GM12878 (cell line): Measurements from ENCODE around the gene PITPNM3. TPM values are rescaled to one million over a fixed set of nuclear protein-coding genes. Genes with fewer than 3 reads are reported as not detected.

ENCODE experiments used
- ATAC-seq: fragments of 200-7000 bp; cut with Tn5 transposase; 3 replicates; pipeline ENCODE4 v1.9.1; 2020; ENCODE audit warnings: mild to moderate bottlenecking, moderate library complexity
- BruUV-seq: library from RNA; stranded (reverse); fragments of 400-500 nt; replicated peaks from 2 replicates; lab custom pipeline; 2021; lab: Mats Ljungman, UMichigan
- CTCF ChIA-PET: fragments of 300-600 bp; sonication (Branson Sonifier 250); formaldehyde crosslinking; extraction: SDS; loops from one replicate; lab custom pipeline; 2021; ENCODE audit warnings: inconsistent platforms; lab: Yijun Ruan, JAX
- POLR2A ChIA-PET: fragments of 350-600 bp; formaldehyde crosslinking; extraction: SDS; loops from one replicate; lab custom pipeline; 2021; ENCODE audit warnings: inconsistent platforms; lab: Charles Lee
- RAD21 ChIA-PET: fragments of 300-600 bp; sonication (Branson Sonifier 250); formaldehyde crosslinking; loops from one replicate; lab custom pipeline; 2023; ENCODE audit warnings: antibody characterized with exemption; ENCODE audit not compliant: unreplicated experiment; lab: Charles Lee
- SMC1A ChIA-PET: fragments of 300-600 bp; sonication (Branson Sonifier 250); formaldehyde crosslinking; loops from one replicate; lab custom pipeline; 2023; ENCODE audit not compliant: unreplicated experiment, uncharacterized antibody; lab: Charles Lee
- DNase-seq: peaks from one replicate; pipeline ENCODE4 v3.0.0-alpha.2; 2011; ENCODE audit warnings: low read depth, low spot score
- FAIRE-seq: peaks from 3 replicates; lab custom pipeline; 2011; peaks lifted over from hg19 to GRCh38; lab: Jason Lieb, UNC
- H2AFZ ChIP-seq: 2 replicates; pipeline ENCODE4 v1.6.0; 2011; ENCODE audit warnings: low read depth, low read length, control low read depth; ENCODE audit not compliant: control insufficient read depth
- H3K27ac ChIP-seq: 2 replicates; pipeline ENCODE4 v1.5.1; 2011; ENCODE audit warnings: control low read depth; ENCODE audit not compliant: control insufficient read depth, insufficient read depth
- H3K27me3 ChIP-seq, 2 experiments: replicated peaks in 1 of 2; 2 replicates each; pipeline versions ENCODE4 v1.6.0 to v1.6.1; 2011; ENCODE audit warnings: low read length in 1 of 2; ENCODE audit not compliant: control insufficient read depth in 2 of 2, insufficient read depth in 2 of 2
- H3K36me3 ChIP-seq, 2 experiments: 2 replicates each; pipeline ENCODE4 v1.5.1; 2011; ENCODE audit warnings: low read length in 1 of 2; ENCODE audit not compliant: control insufficient read depth in 2 of 2, insufficient read depth in 2 of 2
- H3K4me1 ChIP-seq: 2 replicates; pipeline ENCODE4 v1.6.1; 2011; ENCODE audit warnings: mild to moderate bottlenecking, low read length, moderate library complexity, mixed read lengths; ENCODE audit not compliant: control insufficient read depth, insufficient read depth
- H3K4me2 ChIP-seq: 2 replicates; pipeline ENCODE4 v1.6.0; 2011; ENCODE audit warnings: control low read depth; ENCODE audit not compliant: control insufficient read depth, insufficient read depth
- H3K4me3 ChIP-seq: fragments of 200-600 bp; sonication (generic); 2 replicates; pipeline ENCODE4 v1.5.1; 2016
- H3K79me2 ChIP-seq: 2 replicates; pipeline ENCODE4 v1.6.0; 2011; ENCODE audit warnings: low read length; ENCODE audit not compliant: control insufficient read depth, insufficient read depth
- H3K9ac ChIP-seq: 2 replicates; pipeline ENCODE4 v1.8.0; 2011; ENCODE audit warnings: low read length, control low read depth, mixed read lengths; ENCODE audit not compliant: control insufficient read depth, insufficient read depth
- H3K9me3 ChIP-seq: replicated peaks from 3 replicates; pipeline ENCODE4 v1.5.1; 2011; ENCODE audit warnings: mild to moderate bottlenecking, low read length; ENCODE audit not compliant: control insufficient read depth, insufficient read depth
- H4K20me1 ChIP-seq: 2 replicates; pipeline ENCODE4 v1.6.0; 2011; ENCODE audit not compliant: control insufficient read depth, insufficient read depth
- ASH2L ChIP-seq: fragments of 300-600, 200-600 bp; sonication (generic); IDR thresholded peaks from 2 replicates; pipeline ENCODE4 v1.6.1; 2017; ENCODE audit warnings: low read depth, mild to moderate bottlenecking, borderline replicate concordance
- ATF3 ChIP-seq: IDR thresholded peaks from 2 replicates; pipeline ENCODE4 v1.6.1; 2011; ENCODE audit warnings: low read depth, mild to moderate bottlenecking, low read length, moderate library complexity, borderline replicate concordance; ENCODE audit errors: extremely low read depth
- CBX3 ChIP-seq: fragments of 200-600 bp; sonication (generic); IDR thresholded peaks from 2 replicates; pipeline ENCODE4 v1.6.1; 2016; ENCODE audit warnings: low read depth, borderline replicate concordance
- CREM ChIP-seq: IDR thresholded peaks from 2 replicates; pipeline ENCODE4 v1.6.1; 2014; ENCODE audit warnings: antibody characterized with exemption, low read depth
- ETV6 ChIP-seq, 2 experiments: fragments of 450-650 bp in 1 of 2; IDR thresholded peaks in 1 of 2; conservative IDR thresholded peaks in 1 of 2; 2 replicates each; pipeline ENCODE4 v1.6.1; 2014; ENCODE audit warnings: antibody characterized with exemption in 1 of 2, borderline replicate concordance in 1 of 2, low read depth in 1 of 2, mild to moderate bottlenecking in 1 of 2, moderate library complexity in 1 of 2
- EZH2 ChIP-seq: IDR thresholded peaks from 2 replicates; pipeline ENCODE4 v1.6.1; 2012; ENCODE audit warnings: low read depth, mild to moderate bottlenecking, control low read depth, inconsistent platforms, low read length, borderline replicate concordance; ENCODE audit not compliant: control insufficient read depth
- JUND ChIP-seq: IDR thresholded peaks from 2 replicates; pipeline ENCODE4 v1.6.1; 2012; ENCODE audit warnings: low read depth, mild to moderate bottlenecking, low read length, improper control_type of control experiment, moderate library complexity
- POLR2AphosphoS2 ChIP-seq: IDR thresholded peaks from 2 replicates; pipeline ENCODE4 v1.6.1; 2011; ENCODE audit warnings: low read depth, mild to moderate bottlenecking, low read length, improper control_type of control experiment, moderate library complexity
- POU2F2 ChIP-seq: IDR thresholded peaks from 3 replicates; pipeline ENCODE4 v1.6.1; 2011; ENCODE audit warnings: low read depth, mild to moderate bottlenecking, low read length, borderline replicate concordance
- RCOR1 ChIP-seq: conservative IDR thresholded peaks from 2 replicates; pipeline ENCODE4 v1.6.1; 2012; ENCODE audit warnings: low read depth, low read length, improper control_type of control experiment
- SIN3A ChIP-seq: IDR thresholded peaks from 2 replicates; pipeline ENCODE4 v1.6.1; 2012; ENCODE audit warnings: low read depth, low read length, improper control_type of control experiment
- SMC3 ChIP-seq: IDR thresholded peaks from 2 replicates; pipeline ENCODE4 v1.6.1; 2011; ENCODE audit warnings: low read length, improper control_type of control experiment, borderline replicate concordance
- ZBTB33 ChIP-seq: fragments of 450-650 bp; IDR thresholded peaks from 2 replicates; pipeline ENCODE4 v1.6.1; 2017; ENCODE audit warnings: mild to moderate bottlenecking
- WGBS: methylation state at CpG from one replicate; pipeline ENCODE4 v1.1.6; 2016; ENCODE audit warnings: low lambda C conversion rate; ENCODE audit not compliant: insufficient replicate concordance, insufficient coverage; ENCODE audit errors: missing lambda C conversion rate; 5-methylcytosine and 5-hydroxymethylcytosine counted together
- in situ Hi-C: fragments of 300-500 bp; cut with MboI; formaldehyde crosslinking; loops from 9 replicates; pipeline ENCODE4 v1.14.3; 2018; ENCODE audit warnings: mixed read lengths
- intact Hi-C: fragments of 100-400 bp; cut with micrococcal nuclease; formaldehyde crosslinking; loops from one replicate; pipeline ENCODE4 v1.14.2; 2022; ENCODE audit not compliant: unreplicated experiment
- polyA plus RNA-seq, 11 experiments: library from polyadenylated mRNA; depleted of rRNA in 4 of 11; unstranded in 6 of 11; stranded (reverse) in 5 of 11; fragments of >200 nt; fragmentation: Nextera tagmentation in 4 of 11; fragmentation: Illumina TruSeq in 1 of 11; extraction: Ambion mirVana in 4 of 11; extraction: Trizol in 1 of 11; gene quantifications; 1 replicate in 1 of 11; 2 replicates in 10 of 11; pipeline versions ENCODE4 v1.2.1 to v1.2.3, GENCODE V29; 2011 to 2016; ENCODE audit warnings: inconsistent platforms in 2 of 11, missing spikeins in 2 of 11, low read depth in 1 of 11
- total RNA-seq, 4 experiments: library from RNA; depleted of rRNA in 3 of 4; stranded (reverse); fragments of >200 nt in 3 of 4; fragmentation: Illumina TruSeq in 1 of 4; extraction: Trizol in 1 of 4; gene quantifications; 2 replicates each; pipeline versions ENCODE4 v1.2.1 to v1.2.3, GENCODE V29; 2013 to 2021
- TF ChIP-seq, protein P1 (sequence below): IDR thresholded peaks from 2 replicates; pipeline ENCODE4 v1.6.1; 2012; ENCODE audit warnings: mild to moderate bottlenecking, low read depth, low read length

PITPNM3 gene
- total and polyA plus RNA-seq, 10 of the 15 experiments (the other 5 are each of a cell fraction or from before 2014, with no cell fraction given), result 0.02 to 0.49 (median 0.19) TPM; not detected in 1

- TF ChIP-seq ZBTB33 (no peak), ASH2L (no peak), ATF3 (no peak), JUND (no peak), CBX3 (no peak), EZH2 (no peak)
Measured at GRCh38 chr17:6591599-6592158, 35.3 kb upstream of the PITPNM3 start (continued).

DNA sequence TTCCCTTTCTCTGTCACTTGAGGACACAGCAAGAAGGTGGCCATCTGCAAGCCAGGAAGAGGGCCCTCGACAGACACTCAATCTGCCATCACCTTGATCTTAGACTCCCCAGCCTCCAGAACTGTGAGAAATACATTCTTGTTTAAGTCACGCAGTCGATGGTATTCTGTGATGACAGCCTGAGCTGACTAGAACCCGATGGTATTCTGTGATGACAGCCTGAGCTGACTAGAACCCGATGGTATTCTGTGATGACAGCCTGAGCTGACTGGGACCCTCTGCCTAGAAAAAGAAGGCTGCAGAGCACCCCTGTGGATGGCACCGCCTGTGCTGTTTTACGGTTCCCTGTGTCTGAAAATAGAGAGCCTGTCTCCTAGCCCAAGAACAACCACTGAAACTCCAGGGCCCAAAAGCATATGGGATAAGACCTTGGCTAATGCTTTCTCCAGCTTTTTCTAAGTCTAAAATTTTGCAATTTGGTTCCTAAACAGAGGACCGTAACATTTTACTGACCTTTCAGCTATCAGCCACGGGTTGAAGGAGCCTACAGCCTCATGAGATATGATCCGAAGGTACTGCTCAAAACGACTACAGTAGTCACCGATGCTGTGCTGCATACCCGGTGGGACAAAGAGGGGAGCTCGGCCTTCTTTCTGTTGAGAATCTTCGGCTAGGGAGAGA lies 33.1 kb upstream of the PITPNM3 start:
- Histone ChIP-seq H3K4me1 (no peaks in the 10 kb centered on the region), H3K4me3 (no peak overlapping the region), H3K4me2 (no peak overlapping the region), H3K36me3 (peaks cover 2 to 28% of the 10 kb centered on the region in 2 experiments; a peak in 3 of 4 replicates), H3K79me2 (no peaks in the 10 kb centered on the region), H3K9me3 (no peaks in the 10 kb centered on the region; the same call in 2 of the 3 replicates), H3K9ac (no peak overlapping the region), H4K20me1 (no peaks in the 10 kb centered on the region), H3K27ac (no peak overlapping the region), H2AFZ (no peak overlapping the region), H3K27me3 (no peaks in the 10 kb centered on the region)
- DNase-seq, result no peak
- in situ Hi-C loops, result no loop called here
- ChIA-PET CTCF (no interaction called here), POLR2A (no interaction called here), RAD21 (no interaction called here), SMC1A (no interaction called here)
- WGBS, result 97% methylated on average over 15 of the region's 15 CpGs
- no peak for FAIRE-seq
- BruUV-seq, result no TSS peak
- no peak for ATAC-seq
- intact Hi-C loops, result no loop called here
- TF ChIP-seq RCOR1, result no peak
- TF ChIP-seq, protein P1, sequence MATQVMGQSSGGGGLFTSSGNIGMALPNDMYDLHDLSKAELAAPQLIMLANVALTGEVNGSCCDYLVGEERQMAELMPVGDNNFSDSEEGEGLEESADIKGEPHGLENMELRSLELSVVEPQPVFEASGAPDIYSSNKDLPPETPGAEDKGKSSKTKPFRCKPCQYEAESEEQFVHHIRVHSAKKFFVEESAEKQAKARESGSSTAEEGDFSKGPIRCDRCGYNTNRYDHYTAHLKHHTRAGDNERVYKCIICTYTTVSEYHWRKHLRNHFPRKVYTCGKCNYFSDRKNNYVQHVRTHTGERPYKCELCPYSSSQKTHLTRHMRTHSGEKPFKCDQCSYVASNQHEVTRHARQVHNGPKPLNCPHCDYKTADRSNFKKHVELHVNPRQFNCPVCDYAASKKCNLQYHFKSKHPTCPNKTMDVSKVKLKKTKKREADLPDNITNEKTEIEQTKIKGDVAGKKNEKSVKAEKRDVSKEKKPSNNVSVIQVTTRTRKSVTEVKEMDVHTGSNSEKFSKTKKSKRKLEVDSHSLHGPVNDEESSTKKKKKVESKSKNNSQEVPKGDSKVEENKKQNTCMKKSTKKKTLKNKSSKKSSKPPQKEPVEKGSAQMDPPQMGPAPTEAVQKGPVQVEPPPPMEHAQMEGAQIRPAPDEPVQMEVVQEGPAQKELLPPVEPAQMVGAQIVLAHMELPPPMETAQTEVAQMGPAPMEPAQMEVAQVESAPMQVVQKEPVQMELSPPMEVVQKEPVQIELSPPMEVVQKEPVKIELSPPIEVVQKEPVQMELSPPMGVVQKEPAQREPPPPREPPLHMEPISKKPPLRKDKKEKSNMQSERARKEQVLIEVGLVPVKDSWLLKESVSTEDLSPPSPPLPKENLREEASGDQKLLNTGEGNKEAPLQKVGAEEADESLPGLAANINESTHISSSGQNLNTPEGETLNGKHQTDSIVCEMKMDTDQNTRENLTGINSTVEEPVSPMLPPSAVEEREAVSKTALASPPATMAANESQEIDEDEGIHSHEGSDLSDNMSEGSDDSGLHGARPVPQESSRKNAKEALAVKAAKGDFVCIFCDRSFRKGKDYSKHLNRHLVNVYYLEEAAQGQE, result no peak
- no peak for TF ChIP-seq ETV6 (conservative IDR thresholded peaks at IDR 0.05 in 1 of 2, IDR thresholded peaks at IDR 0.05 in 1 of 2; ENCODE audit: borderline replicate concordance in 1 of 2, low read depth in 1 of 2)
- TF ChIP-seq CREM, result no peak
- no peak for TF ChIP-seq SMC3
- TF ChIP-seq POU2F2, result no peak
- TF ChIP-seq SIN3A, result no peak
- TF ChIP-seq POLR2AphosphoS2, result no peak
